Esophagus muscularis mucosa (tissue), 4 donors: ENCODE measurements around the gene NOX4. TPM values are rescaled to one million over a fixed set of nuclear protein-coding genes. Genes with fewer than 3 reads are reported as not detected.
A peak's percentile ranks its signal among the peaks of the same experiment; 100 is the strongest.

Experiments used
- DNase-seq: peaks from one replicate; pipeline ENCODE4 v3.0.0-alpha.2; 2017; ENCODE audit errors: extremely low spot score
- H3K27ac ChIP-seq, 4 donors: fragments of 200-600 bp; sonication (generic); replicated peaks in 1 of 4; 1 replicate in 3 of 4; 2 replicates in 1 of 4; pipeline ENCODE4 v1.5.1; 2016 to 2019; ENCODE audit warnings: mild to moderate bottlenecking in 1 of 4
- H3K27me3 ChIP-seq, 4 donors: fragments of 200-600 bp; sonication (generic); one replicate each; pipeline versions ENCODE4 v1.5.1 to v1.6.0; 2016 to 2019
- H3K36me3 ChIP-seq, 4 donors: fragments of 200-600 bp; sonication (generic); one replicate each; pipeline ENCODE4 v1.5.1; 2016 to 2019
- H3K4me1 ChIP-seq, 4 donors: fragments of 200-600 bp; sonication (generic); one replicate each; pipeline ENCODE4 v1.5.1; 2016 to 2019
- H3K4me3 ChIP-seq, 4 donors: fragments of 200-600 bp; sonication (generic); 1 replicate in 2 of 4; 2 replicates in 2 of 4; pipeline ENCODE4 v1.5.1; 2016 to 2019; ENCODE audit warnings: mild to moderate bottlenecking in 4 of 4, moderate library complexity in 1 of 4
- H3K9me3 ChIP-seq, 4 donors: fragments of 200-600 bp; sonication (generic); 1 replicate in 3 of 4; 2 replicates in 1 of 4; pipeline ENCODE4 v1.5.1; 2016 to 2019
- EP300 ChIP-seq: sonication (generic); formaldehyde crosslinking; IDR thresholded peaks from one replicate; pipeline ENCODE4 v1.6.1; 2017; ENCODE audit warnings: antibody characterized with exemption
- POLR2A ChIP-seq: fragments of 450-650 bp; IDR thresholded peaks from one replicate; pipeline ENCODE4 v1.6.1; 2017; ENCODE audit warnings: antibody characterized with exemption, moderate library complexity, mild to moderate bottlenecking, low read depth
- POLR2AphosphoS5 ChIP-seq, 2 donors: sonication (generic); formaldehyde crosslinking; IDR thresholded peaks; one replicate each; pipeline ENCODE4 v1.6.1; 2017; ENCODE audit warnings: antibody characterized with exemption in 2 of 2
- WGBS: methylation state at CpG from one replicate; pipeline ENCODE4 v1.1.5; 2018; 5-methylcytosine and 5-hydroxymethylcytosine counted together
- intact Hi-C: fragments of 100-400 bp; cut with DNase I; formaldehyde crosslinking; loops from one replicate; pipeline ENCODE4 v1.15.1; 2023
- total RNA-seq, 4 donors: library from RNA; depleted of rRNA; stranded (reverse); fragments of >200 nt; gene quantifications; one replicate each; pipeline versions ENCODE4 v1.1.0 to v1.2.1, GENCODE V29; 2016
- TF ChIP-seq, protein P1 (sequence below), 3 experiments: fragments of 200-600 bp in 2 of 3; fragments of 450-650 bp in 1 of 3; sonication (generic) in 2 of 3; IDR thresholded peaks; one replicate each; pipeline ENCODE4 v1.5.1; 2017 to 2019; ENCODE audit warnings: antibody characterized with exemption in 3 of 3, mild to moderate bottlenecking in 2 of 3, moderate library complexity in 1 of 3

NOX4 gene
- total RNA-seq, 4 donors from 2014 or later: 3.3 to 6.1 (median 4.0) TPM

DNA sequence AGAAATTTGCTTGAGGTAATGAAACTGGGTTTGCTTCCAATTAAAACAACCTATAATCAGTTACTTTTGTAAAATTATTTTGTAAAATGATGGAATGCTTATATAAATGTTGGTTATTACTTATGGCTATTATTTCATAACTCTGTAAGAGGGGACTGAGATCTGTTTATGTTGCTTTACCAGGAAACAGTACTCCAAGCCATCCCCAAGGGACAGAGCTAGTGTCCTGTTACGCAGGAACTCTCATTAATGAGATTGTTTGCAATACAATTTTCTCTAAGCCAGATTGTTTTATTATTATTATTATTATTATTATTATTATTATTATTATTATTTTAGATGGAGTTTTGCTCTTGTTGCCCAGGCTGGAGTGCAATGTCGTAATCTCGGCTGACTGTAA lies 2.3 kb upstream of the NOX4 start:
- H3K36me3 ChIP-seq: no peaks in the 10 kb centered on the region
- no peak overlapping the region for H3K4me3 ChIP-seq
- peaks cover 0 to 12% (median 9%) of the 10 kb centered on the region in 4 donors for H3K4me1 ChIP-seq
- no peak overlapping the region for H3K27ac ChIP-seq
- intact Hi-C loops: no loop called here
- DNase-seq: no peak
- TF ChIP-seq POLR2AphosphoS5 (IDR thresholded peaks at IDR 0.05): no peak
- TF ChIP-seq, protein P1, sequence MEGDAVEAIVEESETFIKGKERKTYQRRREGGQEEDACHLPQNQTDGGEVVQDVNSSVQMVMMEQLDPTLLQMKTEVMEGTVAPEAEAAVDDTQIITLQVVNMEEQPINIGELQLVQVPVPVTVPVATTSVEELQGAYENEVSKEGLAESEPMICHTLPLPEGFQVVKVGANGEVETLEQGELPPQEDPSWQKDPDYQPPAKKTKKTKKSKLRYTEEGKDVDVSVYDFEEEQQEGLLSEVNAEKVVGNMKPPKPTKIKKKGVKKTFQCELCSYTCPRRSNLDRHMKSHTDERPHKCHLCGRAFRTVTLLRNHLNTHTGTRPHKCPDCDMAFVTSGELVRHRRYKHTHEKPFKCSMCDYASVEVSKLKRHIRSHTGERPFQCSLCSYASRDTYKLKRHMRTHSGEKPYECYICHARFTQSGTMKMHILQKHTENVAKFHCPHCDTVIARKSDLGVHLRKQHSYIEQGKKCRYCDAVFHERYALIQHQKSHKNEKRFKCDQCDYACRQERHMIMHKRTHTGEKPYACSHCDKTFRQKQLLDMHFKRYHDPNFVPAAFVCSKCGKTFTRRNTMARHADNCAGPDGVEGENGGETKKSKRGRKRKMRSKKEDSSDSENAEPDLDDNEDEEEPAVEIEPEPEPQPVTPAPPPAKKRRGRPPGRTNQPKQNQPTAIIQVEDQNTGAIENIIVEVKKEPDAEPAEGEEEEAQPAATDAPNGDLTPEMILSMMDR (IDR thresholded peaks at IDR 0.05): no peak
- TF ChIP-seq POLR2A: no peak
- TF ChIP-seq EP300: no peak
- peaks cover 0 to 8% (median 0%) of the 10 kb centered on the region in 4 donors for H3K27me3 ChIP-seq
- 94% methylated on average over 3 of the region's 3 CpGs for WGBS
- no peaks in the 10 kb centered on the region for H3K9me3 ChIP-seq

DNA sequence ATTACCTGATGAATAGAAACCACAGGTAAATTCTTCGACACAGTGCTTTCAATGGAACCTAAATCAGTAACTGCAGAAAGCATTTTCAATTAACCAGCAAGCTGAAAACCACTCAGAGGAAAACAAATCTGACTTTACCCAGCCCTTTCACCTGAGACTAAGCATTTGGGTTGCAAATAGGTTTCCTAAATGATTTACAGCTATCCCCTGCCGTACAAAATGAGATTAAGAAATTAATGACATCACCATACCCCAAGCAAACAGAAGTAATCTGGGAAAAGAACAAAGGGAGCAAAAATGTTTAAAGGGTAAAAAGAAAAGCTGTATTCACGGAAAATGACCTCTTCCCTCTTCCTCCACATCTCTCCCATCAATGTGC lies 584 bp downstream of the NOX4 start:
- peaks cover 0 to 12% (median 9%) of the 10 kb centered on the region in 4 donors for H3K4me1 ChIP-seq
- peak overlapping the region; percentile 50 to 62 (median 56) for H3K4me3 ChIP-seq
- no peaks in the 10 kb centered on the region for H3K9me3 ChIP-seq
- H3K27ac ChIP-seq: peak overlapping the region in 1 of 4 donors; percentile 59
- intact Hi-C loops: no loop called here
- TF ChIP-seq, protein P1 (IDR thresholded peaks at IDR 0.05): no peak
- TF ChIP-seq EP300 (no peak), POLR2A (no peak), POLR2AphosphoS5 (IDR thresholded peaks at IDR 0.05) (no peak)
- WGBS: 32% methylated on average over 3 of the region's 3 CpGs
- no peaks in the 10 kb centered on the region for H3K36me3 ChIP-seq
- DNase-seq: no peak
- peaks cover 0 to 8% (median 0%) of the 10 kb centered on the region in 4 donors for H3K27me3 ChIP-seq

- TF ChIP-seq POLR2AphosphoS5 (IDR thresholded peaks at IDR 0.05) (no peak), POLR2A (no peak), EP300 (no peak)
- TF ChIP-seq, protein P1 (IDR thresholded peaks at IDR 0.05): no peak
- no peak for DNase-seq
- H3K36me3 ChIP-seq: no peaks in the 10 kb centered on the region
- H3K9me3 ChIP-seq: no peaks in the 10 kb centered on the region
- H3K27ac ChIP-seq: no peak overlapping the region
- peaks cover 0 to 8% (median 0%) of the 10 kb centered on the region in 4 donors for H3K27me3 ChIP-seq
- H3K4me3 ChIP-seq: peak overlapping the region in 2 of 4 donors; percentile 50 to 62
- WGBS: 78% methylated on average over 1 of the region's 1 CpG
- intact Hi-C loops: no loop called here
- peaks cover 0 to 12% (median 9%) of the 10 kb centered on the region in 4 donors for H3K4me1 ChIP-seq
These were observed 1.2 kb downstream of the NOX4 start for GRCh38 chr11:89489930-89490329.

GRCh38 chr11:89487016-89487415 lies 4.2 kb downstream of the NOX4 start:
- Histone ChIP-seq H3K27ac (no peak overlapping the region), H3K4me1 (peaks cover 0 to 12% (median 9%) of the 10 kb centered on the region in 4 donors), H3K4me3 (no peak overlapping the region), H3K9me3 (no peaks in the 10 kb centered on the region), H3K27me3 (peaks cover 0 to 8% (median 0%) of the 10 kb centered on the region in 4 donors), H3K36me3 (no peaks in the 10 kb centered on the region)
- no peak for TF ChIP-seq POLR2A
- TF ChIP-seq POLR2AphosphoS5 (IDR thresholded peaks at IDR 0.05): no peak
- TF ChIP-seq, protein P1 (IDR thresholded peaks at IDR 0.05): no peak
- no peak for TF ChIP-seq EP300
- WGBS: 68% methylated on average over 3 of the region's 3 CpGs
- intact Hi-C loops: no loop called here
- no peak for DNase-seq

- no peaks in the 10 kb centered on the region for H3K4me1 ChIP-seq
- no peaks in the 10 kb centered on the region for H3K36me3 ChIP-seq
- TF ChIP-seq POLR2AphosphoS5 (IDR thresholded peaks at IDR 0.05): no peak
- TF ChIP-seq POLR2A: no peak
- TF ChIP-seq EP300: no peak
- TF ChIP-seq, protein P1 (IDR thresholded peaks at IDR 0.05): no peak
- intact Hi-C loops: no loop called here
- H3K27ac ChIP-seq: no peak overlapping the region
- no peaks in the 10 kb centered on the region for H3K27me3 ChIP-seq
- no peak for DNase-seq
- H3K9me3 ChIP-seq: no peaks in the 10 kb centered on the region
- H3K4me3 ChIP-seq: no peak overlapping the region
These were observed 6.3 kb downstream of the NOX4 start for GRCh38 chr11:89484896-89485295.
